ENCODE data around the gene NEUROG2.

Gene NEUROG2

GRCh38 chr4:112545346-112545745, 29.4 kb upstream of the NEUROG2 start:
- no peak overlapping the region for H3K23ac ChIP-seq (ENCODE audit: low read length)
- H2BK5ac ChIP-seq (ENCODE audit: low read length): no peak overlapping the region
- H4K8ac ChIP-seq (ENCODE audit: low read depth, low read length): no peak overlapping the region
- H3K4me1 ChIP-seq (ENCODE audit: control insufficient read depth, low read depth, low read length): no peaks in the 10 kb centered on the region
- no peak overlapping the region for H3K4me3 ChIP-seq (ENCODE audit: low read length)
- no peak for DNase-seq
- H3K18ac ChIP-seq (ENCODE audit: low read length): no peak overlapping the region
- H2BK15ac ChIP-seq (replicated peaks; ENCODE audit: low read depth): no peak overlapping the region
- no peak overlapping the region for H3K4me2 ChIP-seq (ENCODE audit: low read length)
- H2BK120ac ChIP-seq (ENCODE audit: low read depth, low read length): no peak overlapping the region
- H3K36me3 ChIP-seq (ENCODE audit: control insufficient read depth, insufficient read depth, low read length): no peaks in the 10 kb centered on the region
- no peaks in the 10 kb centered on the region for H3K79me2 ChIP-seq (ENCODE audit: control insufficient read depth, insufficient read depth, low read length)
- no peaks in the 10 kb centered on the region for H3K27me3 ChIP-seq (ENCODE audit: insufficient read depth, low read length, poor library complexity)
- no peak overlapping the region for H3K56ac ChIP-seq (ENCODE audit: low read length)
- H3K9ac ChIP-seq (ENCODE audit: low read length): no peak overlapping the region
- WGBS (ENCODE audit: extremely low coverage, insufficient coverage, low lambda C conversion rate): no CpG with 5 or more reads among the region's 3 CpGs
- H2AK5ac ChIP-seq (ENCODE audit: low read length): no peak overlapping the region
- no peak overlapping the region for H4K5ac ChIP-seq (ENCODE audit: low read length)
- H3K79me1 ChIP-seq (ENCODE audit: low read length): no peaks in the 10 kb centered on the region
- H3K27ac ChIP-seq (ENCODE audit: low read depth, low read length): no peak overlapping the region
- no peak overlapping the region for H3K4ac ChIP-seq (ENCODE audit: low read depth, low read length)

- Histone ChIP-seq H2AK5ac (ENCODE audit: low read length) (no peak overlapping the region), H3K27me3 (ENCODE audit: insufficient read depth, low read length, poor library complexity) (no peaks in the 10 kb centered on the region), H3K79me1 (ENCODE audit: low read length) (no peaks in the 10 kb centered on the region), H3K4ac (ENCODE audit: low read depth, low read length) (no peak overlapping the region), H3K27ac (ENCODE audit: low read depth, low read length) (no peak overlapping the region), H4K8ac (ENCODE audit: low read depth, low read length) (no peak overlapping the region), H3K23ac (ENCODE audit: low read length) (no peak overlapping the region), H3K18ac (ENCODE audit: low read length) (no peak overlapping the region), H2BK15ac (replicated peaks; ENCODE audit: low read depth) (no peak overlapping the region), H4K5ac (ENCODE audit: low read length) (no peak overlapping the region), H3K4me1 (ENCODE audit: control insufficient read depth, low read depth, low read length) (no peaks in the 10 kb centered on the region), H3K79me2 (ENCODE audit: control insufficient read depth, insufficient read depth, low read length) (no peaks in the 10 kb centered on the region), H2BK5ac (ENCODE audit: low read length) (no peak overlapping the region), H3K36me3 (ENCODE audit: control insufficient read depth, insufficient read depth, low read length) (no peaks in the 10 kb centered on the region), H3K4me3 (ENCODE audit: low read length) (no peak overlapping the region), H3K56ac (ENCODE audit: low read length) (no peak overlapping the region), H2BK120ac (ENCODE audit: low read depth, low read length) (no peak overlapping the region), H3K4me2 (ENCODE audit: low read length) (no peak overlapping the region), H3K9ac (ENCODE audit: low read length) (no peak overlapping the region)
- WGBS (ENCODE audit: extremely low coverage, insufficient coverage, low lambda C conversion rate): no CpG with 5 or more reads among the region's 1 CpG
- DNase-seq: no peak
These were observed 24.7 kb upstream of the NEUROG2 start for GRCh38 chr4:112540695-112541094.

DNA sequence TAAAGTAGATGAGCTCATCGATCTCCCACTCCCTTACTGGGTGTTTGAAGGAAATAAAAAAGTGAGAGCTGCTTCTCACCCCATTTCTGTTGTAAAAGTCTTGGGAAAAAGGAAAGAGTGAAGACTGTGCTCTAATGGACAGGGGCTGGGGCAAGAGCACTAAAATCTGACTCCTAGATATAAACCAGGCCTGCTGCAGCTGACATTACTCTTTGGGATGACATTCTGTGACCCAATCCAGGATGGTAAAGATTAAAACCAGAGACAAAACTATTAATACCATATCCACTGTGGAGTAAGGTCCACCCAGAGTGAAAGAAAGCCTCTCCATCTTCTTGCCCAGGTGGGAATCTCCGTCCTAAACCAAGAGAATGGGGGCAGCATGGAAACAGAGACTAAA, 20.1 kb upstream of the NEUROG2 start:
- Histone ChIP-seq H3K56ac (ENCODE audit: low read length) (no peak overlapping the region), H3K27ac (ENCODE audit: low read depth, low read length) (no peak overlapping the region), H4K8ac (ENCODE audit: low read depth, low read length) (no peak overlapping the region), H3K79me1 (ENCODE audit: low read length) (no peaks in the 10 kb centered on the region), H3K4me2 (ENCODE audit: low read length) (no peak overlapping the region), H2BK120ac (ENCODE audit: low read depth, low read length) (no peak overlapping the region), H3K4me3 (ENCODE audit: low read length) (no peak overlapping the region), H3K23ac (ENCODE audit: low read length) (no peak overlapping the region), H4K5ac (ENCODE audit: low read length) (no peak overlapping the region), H3K9ac (ENCODE audit: low read length) (no peak overlapping the region), H2BK15ac (replicated peaks; ENCODE audit: low read depth) (no peak overlapping the region), H3K79me2 (ENCODE audit: control insufficient read depth, insufficient read depth, low read length) (no peaks in the 10 kb centered on the region), H3K4ac (ENCODE audit: low read depth, low read length) (no peak overlapping the region), H3K18ac (ENCODE audit: low read length) (no peak overlapping the region), H3K4me1 (ENCODE audit: control insufficient read depth, low read depth, low read length) (no peaks in the 10 kb centered on the region), H2AK5ac (ENCODE audit: low read length) (no peak overlapping the region), H3K36me3 (ENCODE audit: control insufficient read depth, insufficient read depth, low read length) (no peaks in the 10 kb centered on the region), H2BK5ac (ENCODE audit: low read length) (no peak overlapping the region), H3K27me3 (ENCODE audit: insufficient read depth, low read length, poor library complexity) (no peaks in the 10 kb centered on the region)
- WGBS (ENCODE audit: extremely low coverage, insufficient coverage, low lambda C conversion rate): no CpG with 5 or more reads among the region's 2 CpGs
- no peak for DNase-seq

- no peaks in the 10 kb centered on the region for H3K79me1 ChIP-seq (ENCODE audit: low read length)
- no peaks in the 10 kb centered on the region for H3K4me1 ChIP-seq (ENCODE audit: control insufficient read depth, low read depth, low read length)
- no peak overlapping the region for H3K4me2 ChIP-seq (ENCODE audit: low read length)
- no peak overlapping the region for H3K4me3 ChIP-seq (ENCODE audit: low read length)
- no peak overlapping the region for H2BK15ac ChIP-seq (replicated peaks; ENCODE audit: low read depth)
- H3K18ac ChIP-seq (ENCODE audit: low read length): no peak overlapping the region
- H3K79me2 ChIP-seq (ENCODE audit: control insufficient read depth, insufficient read depth, low read length): no peaks in the 10 kb centered on the region
- H2BK5ac ChIP-seq (ENCODE audit: low read length): no peak overlapping the region
- no peak overlapping the region for H2AK5ac ChIP-seq (ENCODE audit: low read length)
- H3K56ac ChIP-seq (ENCODE audit: low read length): no peak overlapping the region
- no peak overlapping the region for H3K9ac ChIP-seq (ENCODE audit: low read length)
- H4K8ac ChIP-seq (ENCODE audit: low read depth, low read length): no peak overlapping the region
- no peak overlapping the region for H3K4ac ChIP-seq (ENCODE audit: low read depth, low read length)
- no peak overlapping the region for H3K27ac ChIP-seq (ENCODE audit: low read depth, low read length)
- H3K23ac ChIP-seq (ENCODE audit: low read length): no peak overlapping the region
- no peak for DNase-seq
- no peaks in the 10 kb centered on the region for H3K36me3 ChIP-seq (ENCODE audit: control insufficient read depth, insufficient read depth, low read length)
- no CpG with 5 or more reads among the region's 3 CpGs for WGBS (ENCODE audit: extremely low coverage, insufficient coverage, low lambda C conversion rate)
- no peak overlapping the region for H2BK120ac ChIP-seq (ENCODE audit: low read depth, low read length)
- H4K5ac ChIP-seq (ENCODE audit: low read length): no peak overlapping the region
- H3K27me3 ChIP-seq (ENCODE audit: insufficient read depth, low read length, poor library complexity): no peaks in the 10 kb centered on the region
These were observed 16.3 kb upstream of the NEUROG2 start for GRCh38 chr4:112532267-112532666.

DNA sequence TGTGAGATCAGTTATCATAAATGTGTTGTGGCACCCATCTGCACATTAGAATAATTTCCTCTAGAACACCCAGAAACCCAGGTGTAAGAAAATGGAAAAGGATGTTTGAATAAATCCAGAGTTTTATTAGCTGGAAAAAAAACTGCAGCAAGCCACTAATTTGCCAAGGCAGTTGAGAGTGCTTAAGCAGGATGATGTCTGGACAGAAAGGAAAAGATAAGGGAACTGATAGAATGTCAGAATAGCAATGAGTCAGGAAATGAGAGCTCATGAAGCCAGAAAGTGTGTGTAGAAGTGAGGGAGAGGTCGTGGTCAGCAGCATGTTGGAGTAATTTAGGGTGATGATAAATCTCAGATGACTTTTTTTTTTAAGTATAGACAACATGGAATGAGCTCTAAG, 15.2 kb upstream of the NEUROG2 start:
- no peaks in the 10 kb centered on the region for H3K27me3 ChIP-seq (ENCODE audit: insufficient read depth, low read length, poor library complexity)
- no CpG with 5 or more reads among the region's 1 CpG for WGBS (ENCODE audit: extremely low coverage, insufficient coverage, low lambda C conversion rate)
- H2BK15ac ChIP-seq (replicated peaks; ENCODE audit: low read depth): no peak overlapping the region
- no peak overlapping the region for H2BK120ac ChIP-seq (ENCODE audit: low read depth, low read length)
- no peaks in the 10 kb centered on the region for H3K4me1 ChIP-seq (ENCODE audit: control insufficient read depth, low read depth, low read length)
- H2BK5ac ChIP-seq (ENCODE audit: low read length): no peak overlapping the region
- no peaks in the 10 kb centered on the region for H3K79me1 ChIP-seq (ENCODE audit: low read length)
- no peaks in the 10 kb centered on the region for H3K36me3 ChIP-seq (ENCODE audit: control insufficient read depth, insufficient read depth, low read length)
- H3K9ac ChIP-seq (ENCODE audit: low read length): no peak overlapping the region
- no peak overlapping the region for H2AK5ac ChIP-seq (ENCODE audit: low read length)
- no peak overlapping the region for H3K56ac ChIP-seq (ENCODE audit: low read length)
- H3K4ac ChIP-seq (ENCODE audit: low read depth, low read length): no peak overlapping the region
- DNase-seq: no peak
- H3K4me3 ChIP-seq (ENCODE audit: low read length): no peak overlapping the region
- no peak overlapping the region for H4K8ac ChIP-seq (ENCODE audit: low read depth, low read length)
- H3K18ac ChIP-seq (ENCODE audit: low read length): no peak overlapping the region
- no peak overlapping the region for H3K23ac ChIP-seq (ENCODE audit: low read length)
- no peak overlapping the region for H4K5ac ChIP-seq (ENCODE audit: low read length)
- no peak overlapping the region for H3K4me2 ChIP-seq (ENCODE audit: low read length)
- no peak overlapping the region for H3K27ac ChIP-seq (ENCODE audit: low read depth, low read length)
- no peaks in the 10 kb centered on the region for H3K79me2 ChIP-seq (ENCODE audit: control insufficient read depth, insufficient read depth, low read length)

GRCh38 chr4:112526061-112526460, 10.1 kb upstream of the NEUROG2 start:
- Histone ChIP-seq H3K79me2 (ENCODE audit: control insufficient read depth, insufficient read depth, low read length) (no peaks in the 10 kb centered on the region), H4K5ac (ENCODE audit: low read length) (no peak overlapping the region), H2BK120ac (ENCODE audit: low read depth, low read length) (no peak overlapping the region), H3K27ac (ENCODE audit: low read depth, low read length) (no peak overlapping the region), H3K4me3 (ENCODE audit: low read length) (no peak overlapping the region), H3K79me1 (ENCODE audit: low read length) (no peaks in the 10 kb centered on the region), H3K56ac (ENCODE audit: low read length) (no peak overlapping the region), H2BK15ac (replicated peaks; ENCODE audit: low read depth) (no peak overlapping the region), H3K18ac (ENCODE audit: low read length) (no peak overlapping the region), H3K4me1 (ENCODE audit: control insufficient read depth, low read depth, low read length) (no peaks in the 10 kb centered on the region), H3K27me3 (ENCODE audit: insufficient read depth, low read length, poor library complexity) (peaks cover 17% of the 10 kb centered on the region), H3K36me3 (ENCODE audit: control insufficient read depth, insufficient read depth, low read length) (no peaks in the 10 kb centered on the region), H3K23ac (ENCODE audit: low read length) (no peak overlapping the region), H4K8ac (ENCODE audit: low read depth, low read length) (no peak overlapping the region), H3K9ac (ENCODE audit: low read length) (no peak overlapping the region), H3K4me2 (ENCODE audit: low read length) (no peak overlapping the region), H3K4ac (ENCODE audit: low read depth, low read length) (no peak overlapping the region), H2AK5ac (ENCODE audit: low read length) (no peak overlapping the region), H2BK5ac (ENCODE audit: low read length) (no peak overlapping the region)
- no peak for DNase-seq
- no CpG with 5 or more reads among the region's 1 CpG for WGBS (ENCODE audit: extremely low coverage, insufficient coverage, low lambda C conversion rate)
